Measurements from ENCODE around the gene TMEM131L.
A peak's percentile ranks its signal among the peaks of the same experiment; 100 is the strongest.
"Not testable (repeated sequence)": the region's sequence is repeated elsewhere in the genome, so short reads cannot be mapped to it uniquely, and the experiment has no call there.

Gene TMEM131L

GRCh38 chr4:153545822-153546221 lies 79.7 kb downstream of the TMEM131L start:
- no peak for DNase-seq (ENCODE audit: low read depth)
- no peak overlapping the region for H3K4me3 ChIP-seq (ENCODE audit: low read depth, low read length)
- no peak for TF ChIP-seq CTCF (conservative IDR thresholded peaks at IDR 0.05; ENCODE audit: low read depth, low read length)

GRCh38 chr4:153546280-153546679 lies 80.1 kb downstream of the TMEM131L start:
- TF ChIP-seq CTCF (conservative IDR thresholded peaks at IDR 0.05; ENCODE audit: low read depth, low read length), result no peak
- H3K4me3 ChIP-seq (ENCODE audit: low read depth, low read length), result no peak overlapping the region
- no peak for DNase-seq (ENCODE audit: low read depth)

GRCh38 chr4:153547520-153547919 lies 81.4 kb downstream of the TMEM131L start:
- no peak for DNase-seq (ENCODE audit: low read depth)
- no peak overlapping the region for H3K4me3 ChIP-seq (ENCODE audit: low read depth, low read length)
- no peak for TF ChIP-seq CTCF (conservative IDR thresholded peaks at IDR 0.05; ENCODE audit: low read depth, low read length)

- H3K4me3 ChIP-seq (ENCODE audit: low read depth, low read length); DNase-seq (ENCODE audit: low read depth): not testable (repeated sequence)
These were observed 82.7 kb downstream of the TMEM131L start for GRCh38 chr4:153548907-153549306.

- TF ChIP-seq CTCF (conservative IDR thresholded peaks at IDR 0.05; ENCODE audit: low read depth, low read length), result no peak
- no peak overlapping the region for H3K4me3 ChIP-seq (ENCODE audit: low read depth, low read length)
- DNase-seq (ENCODE audit: low read depth), result peak; percentile 17
These were observed 83.2 kb downstream of the TMEM131L start for GRCh38 chr4:153549405-153549804.

- no peak for DNase-seq (ENCODE audit: low read depth)
- no peak for TF ChIP-seq CTCF (conservative IDR thresholded peaks at IDR 0.05; ENCODE audit: low read depth, low read length)
- no peak overlapping the region for H3K4me3 ChIP-seq (ENCODE audit: low read depth, low read length)
These were observed 87.1 kb downstream of the TMEM131L start for GRCh38 chr4:153553155-153553818.

GRCh38 chr4:153553819-153554170 lies 87.6 kb downstream of the TMEM131L start:
- no peak for DNase-seq (ENCODE audit: low read depth)

More at GRCh38 chr4:153553819-153554170, 87.6 kb downstream of the TMEM131L start:
- no peak overlapping the region for H3K4me3 ChIP-seq (ENCODE audit: low read depth, low read length)
- TF ChIP-seq CTCF (conservative IDR thresholded peaks at IDR 0.05; ENCODE audit: low read depth, low read length), result no peak

Measured in choroid plexus epithelial cell (primary cell).